GM19397 (cell line): Measurements from ENCODE around the gene EPS8L1.
"Not testable (repeated sequence)": the region's sequence is repeated elsewhere in the genome, so short reads cannot be mapped to it uniquely, and the experiment has no call there.

ENCODE experiments used
- ATAC-seq: cut with Tn5 transposase; IDR thresholded peaks from one replicate; pipeline ENCODE4 v1.9.1; 2021; ENCODE audit warnings: mild to moderate bottlenecking, moderate library complexity; ENCODE audit not compliant: unreplicated experiment

The EPS8L1 gene

GRCh38 chr19:55048446-55048845 is 27.2 kb upstream of the EPS8L1 start:
- ATAC-seq = no peak

DNA sequence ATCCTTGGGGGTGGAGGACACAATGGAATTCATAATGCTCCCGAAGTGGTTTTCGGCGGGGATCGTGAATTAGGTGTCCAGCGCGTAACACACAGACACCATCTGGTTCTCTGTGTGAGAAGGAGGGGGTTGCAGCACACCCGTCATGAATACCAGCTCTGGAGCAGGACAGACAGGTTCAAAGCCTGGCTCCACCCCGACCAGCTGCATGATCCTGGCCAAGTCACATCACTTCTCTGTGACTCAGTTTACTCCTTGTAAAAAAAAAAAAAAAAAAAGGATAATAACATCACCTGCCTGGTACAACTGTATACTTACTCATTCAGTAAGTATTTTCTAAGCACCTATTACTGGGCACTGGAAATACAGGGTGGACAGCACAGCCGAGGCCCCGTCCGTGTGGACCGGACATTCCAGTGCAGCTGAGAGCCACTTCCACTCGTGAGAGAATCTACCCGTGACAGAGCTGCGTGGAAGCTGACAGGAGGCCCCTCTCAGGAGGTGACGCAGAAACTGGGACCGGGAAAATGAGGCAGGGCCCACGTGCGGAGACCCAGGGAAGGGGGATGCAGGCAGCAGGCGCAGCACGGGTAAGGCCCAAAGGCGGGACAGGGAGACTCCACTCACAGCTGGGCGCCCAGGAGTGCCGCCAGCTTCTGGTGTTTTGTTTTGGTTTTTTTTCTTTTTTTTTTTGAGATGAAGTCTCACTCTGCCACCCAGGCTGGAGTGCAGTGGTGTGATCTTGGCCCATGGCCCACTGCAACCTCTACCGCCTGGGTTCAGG is 24.7 kb upstream of the EPS8L1 start:
- ATAC-seq = no peak

DNA sequence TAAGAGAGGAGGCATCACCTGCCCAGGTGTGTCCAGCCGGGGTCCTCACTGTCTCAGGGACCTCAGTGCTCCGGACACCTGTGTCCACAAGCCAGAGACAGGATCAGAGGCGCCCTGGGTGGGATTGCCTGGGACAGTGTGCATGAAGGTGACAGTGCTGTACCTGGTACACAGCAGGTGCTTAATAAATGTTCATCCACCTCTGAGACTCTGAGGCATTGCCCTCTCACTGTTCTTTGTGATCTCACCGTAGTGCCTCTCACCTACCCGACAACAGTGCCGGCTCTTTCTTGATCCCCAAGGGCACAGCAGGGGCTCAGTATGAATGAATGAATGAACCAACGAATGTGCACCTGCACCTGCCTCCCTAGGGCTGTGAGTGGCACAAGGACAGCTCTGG is 21.9 kb upstream of the EPS8L1 start:
- ATAC-seq = no peak

GRCh38 chr19:55056827-55057226 is 18.8 kb upstream of the EPS8L1 start:
- ATAC-seq = no peak

DNA sequence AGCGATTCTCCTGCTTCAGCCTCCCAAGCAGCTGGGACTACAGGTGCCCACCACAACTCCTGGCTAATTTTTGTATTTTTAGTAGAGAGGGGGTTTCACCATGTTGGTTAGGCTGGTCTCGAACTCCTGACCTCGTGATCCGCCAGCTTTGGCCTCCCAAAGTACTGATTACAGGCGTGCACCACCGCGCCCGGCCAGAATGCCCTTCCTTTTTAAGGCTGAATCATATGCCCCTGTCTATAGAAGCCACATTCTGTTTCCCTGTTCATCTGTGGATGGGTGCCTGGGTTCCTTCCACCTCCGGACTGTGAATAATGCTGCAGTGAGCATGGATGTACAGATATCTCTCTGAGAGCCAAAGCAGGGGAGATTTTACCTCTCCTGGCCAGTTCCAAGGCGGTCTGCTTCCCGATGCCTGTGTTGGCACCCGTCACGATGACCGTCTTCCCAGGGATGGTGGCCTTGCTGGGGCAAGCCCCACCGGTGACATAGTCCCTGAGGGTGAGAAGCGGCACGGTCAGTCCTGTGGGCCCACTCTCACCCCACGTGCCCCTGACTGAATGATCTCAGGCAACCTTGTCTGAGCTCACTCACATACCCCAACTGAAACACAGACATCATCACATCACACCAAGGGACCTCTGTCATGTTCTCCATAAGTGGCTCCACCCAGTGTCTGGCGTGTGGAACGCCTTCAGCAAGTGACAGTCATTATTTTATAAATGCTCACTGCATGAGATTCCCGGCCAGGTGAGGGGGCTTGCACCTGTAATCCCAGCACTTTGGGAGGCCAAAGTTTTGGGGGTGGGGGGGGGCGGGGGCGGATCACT is 16.7 kb upstream of the EPS8L1 start:
- ATAC-seq = no peak

DNA sequence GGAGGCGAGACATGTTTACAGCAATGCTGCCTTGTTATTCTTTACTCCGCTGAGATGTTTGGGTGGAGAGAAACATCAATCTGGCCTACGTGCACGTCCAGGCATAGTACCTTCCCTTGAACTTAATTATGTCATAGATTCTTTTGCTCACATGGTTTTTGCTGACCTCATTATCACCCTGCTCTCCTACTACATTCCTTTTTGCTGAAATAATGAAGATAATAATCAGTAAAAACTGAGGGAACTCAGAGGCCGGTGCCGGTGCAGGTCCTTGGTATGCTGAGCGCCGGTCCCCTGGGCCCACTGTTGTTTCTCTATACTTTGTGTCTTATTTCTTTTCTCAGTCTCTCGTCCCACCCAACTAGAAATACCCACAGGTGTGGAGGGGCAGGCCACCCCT is 15.4 kb upstream of the EPS8L1 start:
- ATAC-seq = not testable (repeated sequence)

- peak; percentile 92 for ATAC-seq
These were observed 12.8 kb upstream of the EPS8L1 start, which contains the start of gene RDH13 for GRCh38 chr19:55062735-55063491. Gene RDH13, minus strand, starts transcription at chr19:55063148. Its CDS starts 116 bp downstream, at chr19:55063032.

GRCh38 chr19:55063492-55063843 is 12.2 kb upstream of the EPS8L1 start:
- ATAC-seq = no peak

DNA sequence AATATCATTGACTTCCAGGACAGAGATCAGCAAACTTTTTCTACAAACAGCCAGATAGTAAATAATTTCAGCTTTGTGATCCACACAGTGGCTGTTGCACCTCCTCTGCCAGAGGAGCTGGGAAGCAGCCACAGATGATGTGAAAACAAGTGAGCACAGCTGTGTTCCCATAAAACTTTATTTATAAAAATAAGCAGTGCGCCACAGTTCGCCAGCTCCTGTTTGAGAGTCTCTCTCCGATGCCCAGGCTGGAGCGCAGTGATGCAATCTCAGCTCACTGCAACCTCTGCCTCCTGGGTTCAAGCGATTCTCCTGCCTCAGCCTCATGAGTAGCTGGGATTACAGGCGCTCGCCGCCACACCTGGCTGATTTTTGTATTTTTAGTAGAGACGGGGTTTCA is 10.2 kb upstream of the EPS8L1 start:
- ATAC-seq = not testable (repeated sequence)

- no peak for ATAC-seq
These were observed 9.5 kb upstream of the EPS8L1 start for GRCh38 chr19:55066107-55066709.

- no peak for ATAC-seq
These were observed 7.8 kb upstream of the EPS8L1 start for GRCh38 chr19:55067869-55068268.

DNA sequence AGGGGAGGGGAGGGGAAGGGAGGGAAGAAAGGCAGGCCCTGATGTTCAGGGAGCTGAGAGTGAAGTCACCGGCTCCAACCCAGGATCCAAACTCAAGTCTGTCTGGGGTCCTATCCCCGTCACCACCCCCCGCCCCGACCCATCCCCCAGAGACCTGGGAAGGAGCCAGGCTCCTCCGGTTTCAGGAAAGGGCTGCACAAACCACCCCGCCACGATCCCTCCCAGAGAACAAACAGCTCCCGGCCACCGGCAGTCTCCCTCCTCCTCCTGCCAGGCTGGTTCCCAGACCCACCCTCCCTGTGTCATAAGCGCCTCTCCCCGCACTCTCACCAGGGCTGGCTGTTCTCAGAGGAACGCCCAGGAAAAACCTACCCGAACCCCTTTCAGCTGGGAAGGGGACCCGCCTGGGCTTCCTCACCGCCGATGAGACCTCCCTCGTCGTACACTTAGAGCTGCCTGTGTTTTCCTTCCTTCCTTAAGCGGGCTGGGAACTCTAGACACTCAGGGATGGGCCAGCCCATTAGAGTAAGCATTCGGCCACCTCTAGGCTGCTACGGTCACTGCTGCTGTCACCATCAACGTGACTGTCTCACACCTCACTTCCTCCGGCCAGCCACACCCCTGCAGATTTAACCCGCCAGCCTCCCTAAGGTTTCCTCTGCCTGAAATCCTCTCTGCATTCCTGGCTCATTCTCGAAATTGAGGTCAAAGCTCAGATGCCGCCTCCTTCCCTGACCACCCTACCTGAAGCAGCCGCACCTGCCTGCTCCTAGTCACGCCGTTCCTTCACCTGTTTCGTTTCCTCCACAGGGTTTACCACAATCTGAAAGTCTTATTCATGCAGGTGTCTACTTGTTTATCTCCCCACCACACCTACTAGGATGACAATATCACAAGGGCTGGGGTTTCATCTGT is 6.5 kb upstream of the EPS8L1 start:
- no peak for ATAC-seq

DNA sequence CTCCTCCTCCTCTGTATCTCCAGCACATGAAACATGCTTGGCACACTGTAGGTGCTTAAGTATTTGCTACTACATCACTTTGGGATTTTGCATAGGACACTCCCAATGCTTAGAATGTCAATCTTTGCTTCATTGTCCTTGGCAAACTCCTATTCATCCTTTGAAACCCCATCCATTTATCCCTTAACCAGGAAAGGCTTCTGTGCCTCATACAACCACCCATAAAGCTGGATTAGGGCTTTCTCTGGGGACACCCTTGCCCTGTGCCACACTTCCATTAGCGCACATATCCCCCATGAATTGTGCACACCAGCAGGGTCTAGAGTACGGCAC is 5.8 kb upstream of the EPS8L1 start:
- no peak for ATAC-seq

DNA sequence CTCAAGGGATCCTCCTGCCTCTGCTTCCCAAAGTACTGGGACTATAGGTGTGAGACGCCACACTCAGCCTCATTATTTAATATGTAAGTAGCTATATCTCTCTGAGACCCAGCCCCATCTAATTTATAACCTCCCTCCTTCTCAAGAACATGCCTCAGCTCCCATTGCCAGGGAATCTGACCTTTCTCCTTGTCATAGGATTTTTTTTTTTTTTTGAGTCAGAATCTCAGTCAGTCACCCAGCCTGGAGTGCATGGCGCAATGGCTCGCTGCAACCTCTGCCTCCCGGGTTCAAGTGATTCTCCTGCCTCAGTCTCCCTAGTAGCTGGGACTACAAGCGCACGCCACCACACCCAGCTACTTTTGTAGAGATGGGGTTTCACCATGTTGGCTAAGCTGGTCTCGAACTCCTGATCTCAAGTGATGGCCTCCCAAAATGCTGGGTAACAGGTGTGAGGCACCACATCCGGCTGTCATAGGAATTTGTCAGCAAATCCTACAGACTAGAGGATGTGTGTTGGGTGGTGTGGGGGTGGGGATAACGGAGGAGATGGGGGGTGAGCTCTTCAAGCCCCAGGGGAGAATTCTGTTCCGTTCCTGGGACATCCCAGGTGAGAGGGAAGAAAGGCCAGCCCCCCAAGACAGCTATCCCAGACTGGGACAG is 5.1 kb upstream of the EPS8L1 start:
- ATAC-seq = no peak

DNA sequence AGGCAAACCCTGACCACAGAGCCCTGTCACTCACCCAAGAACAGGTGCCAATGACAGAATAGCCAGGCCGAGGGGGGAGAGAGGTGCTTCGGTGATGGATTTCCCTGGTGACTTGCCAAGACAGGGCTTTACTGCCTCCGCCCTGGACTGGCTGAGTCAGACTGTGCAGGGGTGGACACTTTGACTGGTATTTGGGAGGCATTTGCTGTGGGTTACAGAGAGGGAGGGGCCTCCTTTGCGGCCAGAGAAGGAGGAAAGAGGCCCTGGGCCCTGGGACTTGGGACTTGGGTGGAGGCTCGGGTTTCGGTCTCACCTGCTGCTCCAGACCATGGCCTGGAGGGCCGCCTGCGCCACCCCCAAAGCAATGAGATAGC is 4.6 kb upstream of the EPS8L1 start:
- ATAC-seq = no peak

- no peak for ATAC-seq
These were observed 3.8 kb upstream of the EPS8L1 start for GRCh38 chr19:55071913-55072312.

GRCh38 chr19:55076321-55076720 is 652 bp downstream of the EPS8L1 start:
- ATAC-seq = no peak

GRCh38 chr19:55077106-55077505 is 1.4 kb downstream of the EPS8L1 start:
- ATAC-seq = no peak

GRCh38 chr19:55078996-55079395 is 3.3 kb downstream of the EPS8L1 start:
- ATAC-seq = no peak
